ENCODE data around the gene SORL1-AS1.

SORL1-AS1 gene

DNA sequence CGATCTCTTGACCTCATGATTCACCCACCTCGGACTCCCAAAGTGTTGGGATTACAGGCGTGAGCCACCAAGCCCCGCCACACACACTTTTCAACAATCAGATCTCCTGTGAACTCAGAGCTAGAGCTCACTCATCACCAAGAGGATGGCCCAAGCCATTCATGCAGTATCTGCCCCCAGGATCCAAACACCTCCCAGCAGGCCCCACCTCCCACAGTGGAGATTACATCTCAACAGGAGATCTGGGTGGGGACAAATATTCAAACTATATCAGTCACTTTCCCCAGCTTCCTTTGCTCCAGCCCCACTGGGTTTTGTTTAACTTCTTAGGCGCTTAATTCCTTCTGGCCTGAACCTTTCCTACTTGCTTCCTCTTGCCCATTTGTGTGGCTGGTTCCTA lies 26.9 kb downstream of the SORL1-AS1 start:
- Histone ChIP-seq H3K9me3 (replicated peaks; ENCODE audit: control insufficient read depth, insufficient read depth, low read length) (no peaks in the 10 kb centered on the region; the same call in 2 of the 3 replicates), H4K20me1 (ENCODE audit: control insufficient read depth, insufficient read depth) (no peaks in the 10 kb centered on the region), H3K27me3 (replicated peaks in 1 of 2; ENCODE audit: control insufficient read depth in 2 of 2, insufficient read depth in 2 of 2, low read length in 1 of 2) (no peaks in the 10 kb centered on the region), H3K4me1 (ENCODE audit: control insufficient read depth, insufficient read depth, low read length) (peaks cover 45% of the 10 kb centered on the region), H3K4me2 (ENCODE audit: control insufficient read depth, insufficient read depth) (no peak overlapping the region), H2AFZ (ENCODE audit: control insufficient read depth, low read depth, low read length) (no peak overlapping the region), H3K36me3 (ENCODE audit: control insufficient read depth in 2 of 2, insufficient read depth in 2 of 2, low read length in 1 of 2) (no peaks in the 10 kb centered on the region), H3K79me2 (ENCODE audit: control insufficient read depth, insufficient read depth, low read length) (no peaks in the 10 kb centered on the region), H3K9ac (ENCODE audit: control insufficient read depth, insufficient read depth, low read length) (no peak overlapping the region), H3K27ac (ENCODE audit: control insufficient read depth, insufficient read depth) (no peak overlapping the region), H3K4me3 (no peak overlapping the region)
- DNase-seq (ENCODE audit: low read depth, low spot score) (no peak), ATAC-seq (no peak), FAIRE-seq (no peak)
- CTCF ChIA-PET = interaction anchor here (0.8 kb wide), 1 partner anchor 8 kb away, joined by 3 read pairs; no protein-coding TSS in a partner anchor
- intact Hi-C loops (cut with micrococcal nuclease; ENCODE audit: unreplicated experiment) = no loop called here
- 98% methylated on average over 5 of the region's 5 CpGs for WGBS (ENCODE audit: insufficient coverage, insufficient replicate concordance, low lambda C conversion rate, missing lambda C conversion rate)
- in situ Hi-C loops (cut with MboI) = no loop called here
- BruUV-seq (replicated peaks) = no TSS peak
- POLR2A ChIA-PET = interaction anchor here (0.8 kb wide), 1 partner anchor 56 kb away, joined by 3 read pairs; no protein-coding TSS in a partner anchor
- SMC1A ChIA-PET (ENCODE audit: uncharacterized antibody, unreplicated experiment) = interaction anchor here (0.7 to 13.9 kb wide), 4 partner anchors 21 to 59 kb away, joined by 3 to 241 read pairs (median 4); partner anchors contain the start of genes SORL1 and SORL1-AS1
- RAD21 ChIA-PET (ENCODE audit: unreplicated experiment) = interaction anchor here (0.9 kb wide), 1 partner anchor 21 kb away, joined by 5 read pairs; no protein-coding TSS in a partner anchor
- TF ChIP-seq TAF1 (IDR thresholded peaks at IDR 0.05; ENCODE audit: borderline replicate concordance, low read depth, low read length) (no peak), RFX5 (IDR thresholded peaks at IDR 0.05; ENCODE audit: low read depth, low read length) (no peak), MYB (IDR thresholded peaks at IDR 0.05; ENCODE audit: borderline replicate concordance, low read depth, low read length) (no peak), ATF7 (IDR thresholded peaks at IDR 0.05; ENCODE audit: low read depth) (no peak), ZZZ3 (IDR thresholded peaks at IDR 0.05; ENCODE audit: control insufficient read depth, insufficient read length, low read depth) (no peak), ESRRA (IDR thresholded peaks at IDR 0.05; ENCODE audit: low read length) (no peak), ZBTB11 (CRISPR knock-in tag; IDR thresholded peaks at IDR 0.05) (no peak), RAD51 (IDR thresholded peaks at IDR 0.05) (no peak), GABPA (IDR thresholded peaks at IDR 0.05; ENCODE audit: low read depth) (no peak), NFXL1 (IDR thresholded peaks at IDR 0.05; ENCODE audit: borderline replicate concordance) (no peak), PML (IDR thresholded peaks at IDR 0.05; ENCODE audit: low read length) (no peak)
- TF ChIP-seq, protein P1, sequence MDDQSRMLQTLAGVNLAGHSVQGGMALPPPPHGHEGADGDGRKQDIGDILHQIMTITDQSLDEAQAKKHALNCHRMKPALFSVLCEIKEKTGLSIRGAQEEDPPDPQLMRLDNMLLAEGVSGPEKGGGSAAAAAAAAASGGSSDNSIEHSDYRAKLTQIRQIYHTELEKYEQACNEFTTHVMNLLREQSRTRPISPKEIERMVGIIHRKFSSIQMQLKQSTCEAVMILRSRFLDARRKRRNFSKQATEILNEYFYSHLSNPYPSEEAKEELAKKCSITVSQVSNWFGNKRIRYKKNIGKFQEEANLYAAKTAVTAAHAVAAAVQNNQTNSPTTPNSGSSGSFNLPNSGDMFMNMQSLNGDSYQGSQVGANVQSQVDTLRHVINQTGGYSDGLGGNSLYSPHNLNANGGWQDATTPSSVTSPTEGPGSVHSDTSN (IDR thresholded peaks at IDR 0.05; ENCODE audit: insufficient replicate concordance, low read depth, low read length) = no peak
